Frontal cortex (tissue), 4 donors: ENCODE data around the gene TFPI. TPM values are rescaled to one million over a fixed set of nuclear protein-coding genes. Genes with fewer than 3 reads are reported as not detected.
"Not testable (repeated sequence)": the region's sequence is repeated elsewhere in the genome, so short reads cannot be mapped to it uniquely, and the experiment has no call there.

Source experiments
- DNase-seq, 2 donors: peaks; one replicate each; pipeline ENCODE4 v3.0.0; 2012; ENCODE audit warnings: low spot score in 2 of 2
- FAIRE-seq: peaks from 2 replicates; lab custom pipeline; 2012; peaks lifted over from hg19 to GRCh38; lab: Jason Lieb, UNC
- total RNA-seq: library from RNA; depleted of rRNA; stranded (reverse); fragments of >200 nt; gene quantifications from one replicate; pipeline ENCODE4 v1.2.3, GENCODE V29; 2014
- donor health status: control.
- donor health status: control.
- donor health status: control.

Gene TFPI
- total RNA-seq, 1 donor from 2014 or later = 27.7 TPM

DNA sequence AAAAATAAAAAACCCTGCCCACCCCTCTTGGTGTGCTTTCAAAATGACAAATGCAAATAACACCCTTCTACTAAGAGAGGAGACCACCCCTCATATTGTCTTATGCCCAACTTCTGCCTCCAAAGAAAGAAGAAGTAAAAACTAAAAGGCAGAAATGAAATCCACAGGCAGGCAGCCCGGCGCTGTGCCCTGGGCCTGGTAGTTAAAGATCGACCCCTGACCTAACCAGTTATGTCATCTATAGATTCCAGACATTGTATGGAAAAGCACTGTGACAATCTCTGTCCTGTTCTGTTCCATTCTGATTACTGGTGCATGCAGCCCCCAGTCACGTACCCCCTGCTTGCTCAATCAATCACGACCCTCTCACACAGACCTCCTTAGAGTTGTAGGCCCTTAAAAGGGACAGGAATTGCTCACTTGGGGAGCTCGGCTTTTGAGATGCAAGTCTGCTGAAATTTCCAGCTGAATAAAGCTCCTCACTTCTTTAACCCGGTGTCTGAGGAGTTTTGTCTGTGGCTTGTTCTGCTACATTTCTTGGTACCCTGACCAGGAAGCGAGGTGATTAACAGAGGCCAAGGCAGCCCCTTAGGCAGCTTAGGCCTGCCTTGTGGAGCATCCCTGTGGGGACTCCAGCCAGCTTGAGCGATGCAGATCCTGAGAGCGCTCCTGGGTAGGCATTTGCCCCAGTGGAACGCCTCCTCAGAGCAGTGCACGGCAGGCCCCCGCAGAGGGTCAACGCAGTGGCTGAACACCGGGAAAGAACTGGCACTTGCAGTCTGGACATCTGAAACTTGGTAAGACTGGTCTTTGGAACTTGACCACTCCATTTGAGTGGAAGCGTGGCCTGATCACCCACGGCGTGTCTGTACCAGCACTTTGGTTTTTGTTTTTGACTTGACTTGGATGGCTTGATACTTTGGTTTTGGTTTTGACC is 43.5 kb downstream of the TFPI start:
- not testable (repeated sequence) for DNase-seq, FAIRE-seq

DNA sequence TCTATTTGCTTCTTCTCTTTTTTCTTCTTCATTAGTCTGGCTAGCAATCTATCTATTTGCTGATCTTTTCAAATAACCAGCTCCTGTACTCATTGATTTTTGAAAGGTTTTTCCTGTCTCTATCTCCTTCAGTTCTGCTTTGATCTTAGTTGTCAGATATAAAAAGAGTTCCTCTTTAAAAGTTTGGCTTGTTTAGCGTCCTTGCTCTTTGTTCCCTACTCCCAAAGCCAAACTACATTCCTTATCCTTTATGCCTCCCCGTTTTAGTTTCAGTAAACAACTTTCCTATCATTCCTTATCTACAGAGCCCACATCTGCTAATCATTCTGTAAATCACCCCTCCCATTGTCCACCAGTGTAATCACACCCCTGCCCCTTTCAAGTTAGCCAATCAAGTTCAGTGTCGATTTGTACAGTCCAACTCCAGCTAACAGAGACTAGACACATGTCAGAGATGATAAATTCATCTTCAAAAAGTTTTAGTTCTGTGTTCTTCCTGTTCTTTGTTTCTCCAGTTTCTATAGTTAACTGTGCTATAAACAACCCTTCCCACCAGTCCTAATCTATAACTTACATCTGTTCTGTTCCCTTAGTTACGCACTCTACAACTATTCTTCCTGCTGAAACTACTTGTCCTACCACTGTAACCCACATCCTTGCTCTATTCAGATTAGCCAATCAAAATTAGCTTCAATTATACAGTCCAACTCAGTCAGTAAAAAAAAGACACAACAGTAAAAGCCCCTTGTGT is 44.4 kb downstream of the TFPI start:
- DNase-seq (no peak), FAIRE-seq (no peak)

DNA sequence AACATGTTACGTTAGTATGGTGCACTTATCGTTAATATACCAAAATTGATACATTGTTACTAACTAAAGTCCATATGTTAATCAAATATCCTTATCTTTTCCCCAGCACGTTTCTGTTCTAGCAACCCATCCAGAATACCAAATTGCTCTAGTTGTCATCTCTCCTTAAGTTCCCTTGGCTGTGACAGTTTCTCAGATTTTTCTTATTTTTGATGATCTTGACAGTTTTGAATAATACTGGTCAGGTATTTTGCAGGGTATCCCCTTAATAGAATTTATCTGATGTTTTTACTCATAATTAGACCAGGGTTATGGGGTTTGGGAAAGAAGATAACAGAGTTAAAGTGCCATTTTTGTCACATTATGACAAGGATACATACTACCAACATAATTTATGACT is 47.8 kb downstream of the TFPI start:
- FAIRE-seq = no peak
- DNase-seq = no peak

DNA sequence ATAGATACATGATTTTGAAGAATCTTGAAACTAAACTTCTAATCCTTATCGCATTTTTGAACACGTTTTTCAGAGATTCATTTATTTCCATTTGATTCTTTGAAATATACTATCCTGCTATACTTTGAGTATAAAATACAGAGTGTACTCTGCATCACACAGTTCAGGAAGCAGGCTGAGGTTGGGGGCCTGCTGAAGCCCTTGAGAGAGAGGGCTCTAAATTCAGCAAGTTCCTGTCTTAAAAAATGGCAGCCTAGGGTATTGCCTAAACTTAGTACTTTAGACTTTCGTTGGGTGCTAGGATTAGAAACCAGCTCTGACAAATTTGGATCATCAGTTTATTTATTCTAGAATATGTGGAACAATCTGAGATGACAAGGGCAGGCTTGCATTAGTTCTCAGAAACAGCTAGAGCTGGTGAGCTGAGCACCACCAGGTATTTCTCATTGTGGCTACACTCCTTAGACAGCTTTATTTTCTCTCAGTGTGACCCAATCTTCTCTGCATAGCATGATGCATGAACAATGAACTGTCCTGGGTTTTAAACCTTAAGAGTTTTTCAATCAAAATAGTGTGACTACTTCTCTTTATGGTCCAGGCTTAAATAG is 49.1 kb downstream of the TFPI start:
- no peak for DNase-seq
- FAIRE-seq = no peak

DNA sequence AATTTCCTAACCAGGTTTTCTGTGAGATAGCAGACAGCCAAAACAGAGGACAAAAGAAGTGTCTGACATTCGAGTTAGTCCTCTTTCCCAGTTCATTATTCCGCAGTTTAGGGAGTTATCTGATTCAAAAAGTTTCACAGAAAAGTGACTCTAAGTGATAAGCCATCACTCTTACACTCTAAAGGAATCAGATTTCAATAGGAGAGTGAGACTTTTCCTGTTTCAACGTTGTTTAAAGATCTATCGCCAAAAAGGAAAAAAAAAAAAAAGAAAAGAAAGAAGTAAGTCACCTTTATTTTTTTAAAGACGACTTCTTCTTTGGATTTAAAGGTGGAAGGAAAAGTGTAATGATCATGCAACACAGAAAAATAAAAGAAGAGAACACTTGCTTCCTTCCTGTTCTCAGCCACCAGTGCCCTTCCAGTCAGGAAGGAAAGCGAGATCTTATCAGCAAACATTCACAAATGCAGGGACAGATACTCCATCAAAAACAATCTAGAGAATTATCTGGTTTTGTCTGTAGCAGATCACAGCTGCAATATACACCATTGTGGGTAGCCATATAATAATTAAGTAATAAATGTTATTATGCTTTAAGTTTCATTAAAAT is 49.8 kb downstream of the TFPI start:
- FAIRE-seq = no peak
- no peak for DNase-seq

DNA sequence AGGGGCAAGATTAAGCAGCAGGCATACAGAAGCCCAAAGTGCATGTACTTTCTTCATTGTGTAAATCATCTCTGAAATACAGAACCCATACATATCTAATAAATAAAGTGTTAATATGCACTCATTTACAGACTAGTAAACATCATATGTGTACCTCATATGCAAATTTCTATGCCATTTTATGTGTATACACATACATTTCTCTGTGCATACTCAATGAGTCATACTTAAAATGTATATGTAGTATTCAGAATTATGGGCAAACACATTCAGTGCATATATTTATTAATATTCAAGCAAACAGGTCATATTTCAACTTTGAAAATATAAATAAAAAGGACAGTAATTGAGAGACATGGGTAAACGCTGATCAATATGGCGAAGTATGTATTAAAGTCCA is 50.5 kb downstream of the TFPI start:
- DNase-seq = no peak

DNA sequence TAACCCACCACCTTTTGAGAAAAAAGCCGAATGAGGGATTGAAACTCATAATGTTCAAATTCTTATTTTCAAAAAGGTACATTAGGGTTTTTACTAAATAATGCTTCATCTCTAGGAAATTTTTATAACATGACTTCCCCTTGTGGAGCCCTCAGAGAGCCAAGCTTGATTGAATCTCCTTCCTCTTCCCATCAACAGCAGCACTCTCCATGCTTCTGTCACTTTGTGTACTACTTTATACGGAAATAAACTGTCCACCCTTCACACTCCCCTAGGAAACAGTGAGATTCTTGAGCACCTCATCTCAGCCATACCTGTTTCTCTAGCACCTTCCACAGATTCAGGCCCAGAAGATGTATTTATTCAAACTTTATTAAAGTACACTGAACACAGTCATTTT is 51.8 kb downstream of the TFPI start:
- FAIRE-seq = no peak
- DNase-seq = no peak

More for the DNA sequence above, 50.5 kb downstream of the TFPI start:
- no peak for FAIRE-seq

DNA sequence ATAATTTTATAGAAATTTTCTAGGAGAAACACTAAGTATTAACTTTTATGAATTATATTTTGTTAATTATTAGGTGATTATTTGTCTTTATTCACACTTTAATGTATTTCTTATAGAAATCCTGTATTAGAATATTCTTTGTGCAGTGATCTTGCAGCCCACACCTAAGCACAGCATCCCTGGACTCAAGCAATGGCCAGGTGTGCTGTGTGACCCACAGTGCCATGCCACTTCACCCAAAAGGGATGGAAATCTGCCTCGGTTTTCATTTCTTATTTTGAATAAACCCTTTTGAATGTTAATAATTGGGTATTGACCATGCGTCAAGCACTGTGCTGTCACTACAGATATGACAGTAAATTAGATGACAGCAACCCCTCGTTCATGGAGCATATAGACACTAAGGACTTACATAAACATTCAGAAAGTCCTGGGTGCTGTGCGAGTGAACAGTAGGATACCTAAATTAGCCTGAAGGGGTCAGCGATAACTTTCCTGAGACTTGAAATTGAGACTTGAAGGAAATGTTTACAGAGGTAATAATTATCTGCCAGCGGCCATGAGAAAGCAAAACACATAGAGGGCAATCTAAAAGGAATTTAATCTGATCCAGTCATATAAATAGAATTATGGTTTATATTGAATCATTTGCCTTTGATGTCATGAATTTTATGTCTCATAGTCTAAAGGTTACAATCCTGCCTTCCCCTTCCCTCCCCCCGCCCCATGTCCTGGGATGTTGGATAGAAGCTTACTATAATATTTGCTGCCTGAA is 53.5 kb downstream of the TFPI start:
- DNase-seq = no peak

DNA sequence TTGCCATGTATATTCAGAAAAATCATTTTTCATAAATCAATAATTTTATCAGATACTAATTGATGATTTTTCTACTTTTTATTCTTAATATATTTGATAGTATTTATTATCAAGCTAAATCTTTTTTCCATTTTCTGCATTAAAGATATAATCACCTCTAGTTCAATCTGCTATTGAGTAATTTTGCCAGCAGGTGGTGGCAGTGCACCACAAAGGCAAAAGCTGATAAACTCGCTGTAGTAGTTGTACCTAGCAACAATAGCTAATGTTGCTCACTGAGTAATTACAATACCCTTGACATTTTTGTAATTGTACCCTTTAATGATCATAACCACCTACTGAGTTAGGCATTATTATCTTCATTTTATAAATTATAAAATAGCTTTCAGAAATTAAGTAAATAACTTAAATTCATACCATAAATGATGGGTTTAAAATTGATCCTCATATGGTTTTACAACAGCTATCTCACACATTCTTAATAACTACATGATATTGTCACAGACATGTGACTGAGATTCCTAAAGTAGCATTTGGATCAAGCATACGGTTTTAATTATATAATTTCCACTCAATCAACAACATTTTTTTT is 54.2 kb downstream of the TFPI start:
- FAIRE-seq = peak; percentile 96
- DNase-seq = peak in 1 of 2 donors; percentile 6

More for the DNA sequence above, 53.5 kb downstream of the TFPI start:
- no peak for FAIRE-seq

DNA sequence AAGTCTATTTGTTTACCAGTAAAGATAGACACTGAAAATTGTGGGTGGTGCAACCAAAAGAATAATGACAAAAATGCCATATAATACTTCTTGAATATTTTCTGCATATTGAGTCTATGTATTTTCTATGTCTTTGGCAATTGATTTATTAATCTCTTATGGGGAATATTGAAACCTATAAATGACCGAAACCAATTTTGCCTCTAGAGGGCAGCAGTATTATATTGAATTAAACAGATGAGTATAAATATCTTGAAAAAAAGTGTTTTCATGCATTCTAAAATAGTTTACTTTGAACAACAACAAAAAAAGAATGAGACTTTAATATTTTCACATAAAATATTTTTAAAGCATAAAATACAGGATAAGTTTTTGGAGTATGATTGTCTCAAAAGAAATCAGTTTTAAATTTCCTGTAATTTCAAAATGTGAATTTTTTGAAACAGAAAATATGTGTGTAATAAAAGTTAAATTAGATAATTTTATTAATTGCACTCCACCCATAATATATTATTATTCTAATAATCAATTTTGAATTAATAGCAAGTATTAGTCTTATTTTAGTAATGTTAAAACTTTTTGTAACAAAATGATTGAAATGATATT is 56.3 kb downstream of the TFPI start:
- no peak for DNase-seq
- peak; percentile 96 for FAIRE-seq

DNA sequence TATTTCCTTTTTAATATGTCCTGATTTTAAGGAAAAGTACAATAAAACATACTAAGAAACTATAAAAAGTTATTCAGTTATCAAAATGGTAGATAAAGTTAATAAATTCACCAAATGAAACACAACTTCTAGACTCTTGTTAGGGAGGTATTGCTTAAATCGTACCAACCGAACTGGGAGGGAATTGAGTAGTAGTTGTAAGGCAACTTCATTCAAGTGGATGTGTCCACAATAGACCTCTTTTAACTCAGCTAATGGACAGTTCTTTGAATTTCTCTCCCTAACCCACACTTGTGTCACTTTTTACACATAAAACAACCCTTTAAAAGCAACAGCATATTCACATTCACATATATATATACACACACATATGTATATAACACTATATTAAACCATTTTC is 57.1 kb downstream of the TFPI start:
- DNase-seq (no peak), FAIRE-seq (no peak)

DNA sequence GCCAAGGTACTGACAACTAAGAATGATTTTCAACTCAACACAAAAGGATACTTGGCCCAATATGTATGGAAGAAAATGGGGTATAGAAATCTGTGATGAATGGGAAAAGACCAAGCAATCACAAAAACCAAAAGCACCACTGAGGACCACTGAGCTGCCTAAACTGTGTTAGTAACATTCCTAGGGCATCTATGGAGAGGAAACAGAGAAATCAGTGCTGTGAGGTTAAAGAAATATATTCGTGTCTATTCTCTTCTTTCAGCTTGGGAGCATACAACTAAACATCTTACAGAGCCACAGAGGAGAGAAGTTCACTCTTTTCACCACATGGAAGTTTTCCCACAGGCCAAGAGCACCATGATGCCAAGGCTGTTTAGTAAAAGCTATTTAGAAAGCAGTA is 58.9 kb downstream of the TFPI start:
- FAIRE-seq = no peak
- no peak for DNase-seq

DNA sequence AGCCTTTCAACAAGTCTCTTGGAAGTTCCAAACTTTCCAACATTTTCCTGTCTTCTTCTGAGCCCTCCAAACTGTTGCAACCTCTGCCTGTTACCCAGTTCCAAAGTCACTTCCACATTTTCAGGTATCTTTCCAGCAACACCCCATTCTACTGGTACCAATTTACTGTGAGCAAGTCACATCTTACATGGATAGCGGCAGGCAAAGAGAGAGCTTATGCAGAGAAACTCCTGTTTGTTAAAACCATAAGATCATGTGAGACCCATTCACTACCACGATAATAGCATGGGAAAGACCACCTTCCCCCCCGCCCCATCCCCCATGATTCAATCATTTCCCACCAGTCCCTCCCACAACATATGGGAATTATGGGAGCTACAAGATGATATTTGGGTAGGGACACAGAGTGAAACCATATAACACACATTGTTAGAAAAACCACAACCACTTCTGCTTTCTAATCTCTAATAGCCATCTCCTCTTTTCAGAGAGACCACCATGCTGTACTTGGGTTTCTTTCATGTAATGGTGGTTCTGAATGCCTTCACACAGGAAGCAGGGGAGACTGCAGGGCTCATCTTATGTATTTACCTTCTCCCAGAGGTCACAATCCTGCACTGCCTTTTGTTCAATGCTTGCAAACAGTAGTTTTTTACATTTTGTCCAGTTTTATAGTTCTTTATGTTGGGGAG is 60.2 kb downstream of the TFPI start:
- DNase-seq (no peak), FAIRE-seq (no peak)

DNA sequence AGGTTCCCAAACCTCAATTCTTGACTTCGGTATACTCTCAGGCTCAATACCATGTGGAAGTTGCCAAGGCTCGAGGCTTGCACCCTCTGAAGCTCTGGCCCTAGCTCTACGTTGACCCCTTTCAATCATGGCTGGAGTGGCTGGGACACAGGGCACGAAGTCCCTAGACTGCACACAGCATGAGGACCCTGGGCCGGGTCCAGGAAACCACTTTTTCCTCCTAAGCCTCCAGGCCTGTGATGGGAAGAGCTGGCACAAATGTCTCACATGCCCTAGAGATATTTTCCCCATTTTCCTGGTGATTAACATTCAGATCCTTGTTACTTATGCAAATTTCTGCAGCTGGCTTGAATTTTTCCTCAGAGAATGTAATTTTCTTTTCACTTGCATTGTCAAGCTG is 61.1 kb downstream of the TFPI start:
- no peak for DNase-seq
- FAIRE-seq = no peak

DNA sequence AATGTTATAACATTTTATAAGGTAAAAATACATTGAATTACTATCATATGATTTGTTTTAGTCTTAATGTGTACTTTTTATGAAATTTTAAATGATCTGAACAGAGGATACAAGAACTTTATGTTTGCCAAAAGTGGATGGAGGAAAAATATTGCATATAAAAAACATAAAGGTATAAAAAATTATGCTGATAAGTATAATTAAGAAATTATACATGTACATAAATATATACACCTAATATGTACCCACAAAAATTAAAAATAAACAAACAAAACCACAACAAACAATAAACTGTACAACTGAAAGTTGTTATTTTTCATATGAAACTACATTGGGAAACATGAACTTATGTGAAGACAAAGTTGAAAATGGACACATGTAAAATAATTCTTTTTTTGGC is 68.0 kb downstream of the TFPI start:
- FAIRE-seq (no peak), DNase-seq (no peak)

DNA sequence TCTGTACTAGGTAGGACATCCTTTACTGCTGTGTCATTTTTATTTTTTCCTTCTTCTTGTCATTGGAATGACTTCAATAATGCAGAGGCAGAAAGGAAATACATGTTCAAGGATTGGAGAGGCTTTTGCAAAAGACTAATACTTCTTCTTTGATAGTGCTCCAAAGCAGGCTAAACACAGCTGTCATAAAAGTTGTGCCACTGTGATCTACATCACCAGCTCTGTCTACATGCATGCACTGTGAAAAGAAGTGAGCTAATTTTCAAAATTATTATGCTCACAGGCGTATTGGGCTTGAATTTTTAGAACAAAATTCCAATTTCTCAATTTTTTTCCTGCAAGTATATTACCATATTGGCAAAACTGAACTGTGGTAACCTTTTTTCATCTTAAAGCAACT is 68.7 kb downstream of the TFPI start:
- FAIRE-seq (no peak), DNase-seq (no peak)

DNA sequence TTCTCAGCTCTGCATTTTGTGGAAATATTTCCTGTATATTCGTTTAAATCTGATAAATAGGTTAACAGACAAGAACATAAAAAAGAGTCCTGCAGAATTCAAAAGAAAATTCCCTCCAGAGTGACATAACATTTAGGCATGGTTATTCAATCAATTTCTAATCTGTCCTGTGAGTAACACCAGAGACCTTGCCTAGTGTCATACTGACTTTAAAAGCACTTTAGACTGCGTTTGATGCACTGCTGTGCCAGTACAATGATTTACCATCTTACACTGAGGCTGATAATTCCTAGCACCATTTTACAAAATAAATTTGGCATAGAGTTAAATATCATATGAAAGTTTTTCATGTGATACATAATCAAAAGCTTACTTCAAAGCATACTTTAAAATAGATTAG is 70.7 kb downstream of the TFPI start:
- DNase-seq (no peak), FAIRE-seq (no peak)

DNA sequence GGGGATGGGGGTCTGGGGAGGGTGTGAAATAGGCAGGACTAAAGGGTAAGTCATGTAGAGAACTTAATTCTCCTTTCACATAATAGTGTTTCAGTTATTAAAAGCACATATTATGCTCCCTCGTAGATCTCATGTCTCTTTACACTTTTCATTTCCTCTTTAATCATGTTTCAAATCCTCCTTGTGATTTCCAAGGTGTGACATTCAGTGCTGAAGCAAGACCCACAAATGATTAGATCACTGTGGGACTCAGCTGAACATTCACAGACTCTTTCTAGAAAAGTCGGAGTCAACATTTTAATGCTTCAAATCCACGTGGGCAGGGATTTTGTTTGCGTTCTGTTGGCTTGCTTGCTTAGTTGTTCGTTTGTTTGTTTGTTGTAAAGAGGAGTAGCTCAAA is 71.4 kb downstream of the TFPI start:
- no peak for DNase-seq
- FAIRE-seq = no peak
